H1 (cell line): Measurements from ENCODE around the gene CREB3. TPM values are rescaled to one million over a fixed set of nuclear protein-coding genes. Genes with fewer than 3 reads are reported as not detected.

Experiments used
- ASH2L ChIP-seq: fragments of 200-600, 300-600 bp; sonication (generic); IDR thresholded peaks from one replicate; pipeline ENCODE4 v1.7.1; 2017; ENCODE audit warnings: low read length
- CTBP2 ChIP-seq: IDR thresholded peaks from 2 replicates; pipeline ENCODE4 v1.7.0; 2011; ENCODE audit warnings: borderline replicate concordance, mild to moderate bottlenecking, moderate library complexity, mixed read lengths, low read length; ENCODE audit not compliant: insufficient read depth, insufficient read length
- JUN ChIP-seq: IDR thresholded peaks from 2 replicates; pipeline ENCODE4 v1.6.1; 2011; ENCODE audit warnings: low read depth, mild to moderate bottlenecking, improper control_type of control experiment, low read length
- JUND ChIP-seq: IDR thresholded peaks from 2 replicates; pipeline ENCODE4 v1.6.1; 2011; ENCODE audit warnings: mild to moderate bottlenecking, improper control_type of control experiment, low read length
- KDM1A ChIP-seq: fragments of 200-600, 300-600 bp; sonication (generic); IDR thresholded peaks from 2 replicates; pipeline ENCODE4 v1.7.1; 2016; ENCODE audit warnings: mild to moderate bottlenecking, low read length, borderline replicate concordance
- KDM4A ChIP-seq: IDR thresholded peaks from one replicate; pipeline ENCODE4 v1.7.1; 2012; ENCODE audit warnings: low read depth, mild to moderate bottlenecking, moderate library complexity, low read length, inconsistent platforms; ENCODE audit not compliant: severe bottlenecking
- POU5F1 ChIP-seq: IDR thresholded peaks from 2 replicates; pipeline ENCODE4 v1.6.1; 2011; ENCODE audit warnings: low read depth, mild to moderate bottlenecking, low read length, moderate library complexity
- RAD21 ChIP-seq, 2 experiments: IDR thresholded peaks in 1 of 2; conservative IDR thresholded peaks in 1 of 2; 2 replicates each; pipeline ENCODE4 v1.6.1; 2011; ENCODE audit warnings: low read depth in 2 of 2, low read length in 2 of 2, improper control_type of control experiment in 1 of 2, inconsistent platforms in 1 of 2, mild to moderate bottlenecking in 1 of 2, moderate library complexity in 1 of 2
- SIN3A ChIP-seq, 2 experiments: IDR thresholded peaks in 1 of 2; conservative IDR thresholded peaks in 1 of 2; 2 replicates each; pipeline ENCODE4 v1.6.1; 2011 to 2012; ENCODE audit warnings: low read length in 2 of 2, improper control_type of control experiment in 1 of 2, low read depth in 1 of 2, mild to moderate bottlenecking in 1 of 2
- SP2 ChIP-seq: IDR thresholded peaks from 2 replicates; pipeline ENCODE4 v1.6.1; 2012; ENCODE audit warnings: mild to moderate bottlenecking, low read length, inconsistent platforms
- SRF ChIP-seq: IDR thresholded peaks from 2 replicates; pipeline ENCODE4 v1.6.1; 2011; ENCODE audit warnings: mild to moderate bottlenecking, low read depth, low read length, moderate library complexity
- polyA plus RNA-seq, 7 experiments: library from polyadenylated mRNA; depleted of rRNA in 3 of 7; stranded (reverse) in 5 of 7; unstranded in 2 of 7; fragments of >200 nt in 5 of 7; fragments of 200-250 nt in 2 of 7; gene quantifications; 1 replicate in 5 of 7; 2 replicates in 1 of 7; 4 replicates in 1 of 7; pipeline versions ENCODE4 v1.2.1 to v1.2.3, GENCODE V29; 2011 to 2013; ENCODE audit warnings: missing spikeins in 2 of 7, mixed read lengths in 2 of 7
- total RNA-seq: library from RNA; stranded (reverse); fragmentation: NEBNext Ultra II Directional; extraction: Animal tissue kit (Norgen Biotek cat#: 25700); gene quantifications from 2 replicates; pipeline ENCODE4 v1.2.1, GENCODE V29; 2021
- TF ChIP-seq, protein P1 (sequence below): fragments of 300-600 bp; sonication (generic); IDR thresholded peaks from 2 replicates; pipeline ENCODE4 v1.7.1; 2012; ENCODE audit warnings: low read length, moderate library complexity, mild to moderate bottlenecking, inconsistent platforms; ENCODE audit not compliant: insufficient replicate concordance

CREB3 gene
- total and polyA plus RNA-seq, 2 of the 8 experiments (the other 6 are each of a cell fraction or from before 2014, with no cell fraction given) = 24.4 to 25.7 TPM

DNA sequence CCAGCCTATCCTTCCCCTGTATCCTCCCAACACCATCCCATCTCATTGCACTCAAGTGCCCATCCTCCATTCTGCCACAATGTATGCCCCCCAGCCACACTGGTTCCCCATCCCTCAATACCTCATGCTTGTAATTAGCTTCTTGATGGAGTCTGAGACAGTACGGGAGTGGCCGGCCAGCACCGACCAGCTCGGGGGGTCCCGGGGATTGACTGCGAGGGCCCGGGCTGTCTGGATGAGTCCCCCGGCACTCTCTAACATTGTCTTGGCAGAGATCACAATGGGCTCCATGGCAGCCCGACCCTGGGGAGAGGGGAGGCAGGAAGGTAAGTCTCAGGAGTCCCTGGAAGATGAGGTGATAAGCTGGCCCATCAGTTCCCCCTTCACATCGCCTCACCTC is 25.5 kb upstream of the CREB3 start (continued):
- TF ChIP-seq, protein P1, sequence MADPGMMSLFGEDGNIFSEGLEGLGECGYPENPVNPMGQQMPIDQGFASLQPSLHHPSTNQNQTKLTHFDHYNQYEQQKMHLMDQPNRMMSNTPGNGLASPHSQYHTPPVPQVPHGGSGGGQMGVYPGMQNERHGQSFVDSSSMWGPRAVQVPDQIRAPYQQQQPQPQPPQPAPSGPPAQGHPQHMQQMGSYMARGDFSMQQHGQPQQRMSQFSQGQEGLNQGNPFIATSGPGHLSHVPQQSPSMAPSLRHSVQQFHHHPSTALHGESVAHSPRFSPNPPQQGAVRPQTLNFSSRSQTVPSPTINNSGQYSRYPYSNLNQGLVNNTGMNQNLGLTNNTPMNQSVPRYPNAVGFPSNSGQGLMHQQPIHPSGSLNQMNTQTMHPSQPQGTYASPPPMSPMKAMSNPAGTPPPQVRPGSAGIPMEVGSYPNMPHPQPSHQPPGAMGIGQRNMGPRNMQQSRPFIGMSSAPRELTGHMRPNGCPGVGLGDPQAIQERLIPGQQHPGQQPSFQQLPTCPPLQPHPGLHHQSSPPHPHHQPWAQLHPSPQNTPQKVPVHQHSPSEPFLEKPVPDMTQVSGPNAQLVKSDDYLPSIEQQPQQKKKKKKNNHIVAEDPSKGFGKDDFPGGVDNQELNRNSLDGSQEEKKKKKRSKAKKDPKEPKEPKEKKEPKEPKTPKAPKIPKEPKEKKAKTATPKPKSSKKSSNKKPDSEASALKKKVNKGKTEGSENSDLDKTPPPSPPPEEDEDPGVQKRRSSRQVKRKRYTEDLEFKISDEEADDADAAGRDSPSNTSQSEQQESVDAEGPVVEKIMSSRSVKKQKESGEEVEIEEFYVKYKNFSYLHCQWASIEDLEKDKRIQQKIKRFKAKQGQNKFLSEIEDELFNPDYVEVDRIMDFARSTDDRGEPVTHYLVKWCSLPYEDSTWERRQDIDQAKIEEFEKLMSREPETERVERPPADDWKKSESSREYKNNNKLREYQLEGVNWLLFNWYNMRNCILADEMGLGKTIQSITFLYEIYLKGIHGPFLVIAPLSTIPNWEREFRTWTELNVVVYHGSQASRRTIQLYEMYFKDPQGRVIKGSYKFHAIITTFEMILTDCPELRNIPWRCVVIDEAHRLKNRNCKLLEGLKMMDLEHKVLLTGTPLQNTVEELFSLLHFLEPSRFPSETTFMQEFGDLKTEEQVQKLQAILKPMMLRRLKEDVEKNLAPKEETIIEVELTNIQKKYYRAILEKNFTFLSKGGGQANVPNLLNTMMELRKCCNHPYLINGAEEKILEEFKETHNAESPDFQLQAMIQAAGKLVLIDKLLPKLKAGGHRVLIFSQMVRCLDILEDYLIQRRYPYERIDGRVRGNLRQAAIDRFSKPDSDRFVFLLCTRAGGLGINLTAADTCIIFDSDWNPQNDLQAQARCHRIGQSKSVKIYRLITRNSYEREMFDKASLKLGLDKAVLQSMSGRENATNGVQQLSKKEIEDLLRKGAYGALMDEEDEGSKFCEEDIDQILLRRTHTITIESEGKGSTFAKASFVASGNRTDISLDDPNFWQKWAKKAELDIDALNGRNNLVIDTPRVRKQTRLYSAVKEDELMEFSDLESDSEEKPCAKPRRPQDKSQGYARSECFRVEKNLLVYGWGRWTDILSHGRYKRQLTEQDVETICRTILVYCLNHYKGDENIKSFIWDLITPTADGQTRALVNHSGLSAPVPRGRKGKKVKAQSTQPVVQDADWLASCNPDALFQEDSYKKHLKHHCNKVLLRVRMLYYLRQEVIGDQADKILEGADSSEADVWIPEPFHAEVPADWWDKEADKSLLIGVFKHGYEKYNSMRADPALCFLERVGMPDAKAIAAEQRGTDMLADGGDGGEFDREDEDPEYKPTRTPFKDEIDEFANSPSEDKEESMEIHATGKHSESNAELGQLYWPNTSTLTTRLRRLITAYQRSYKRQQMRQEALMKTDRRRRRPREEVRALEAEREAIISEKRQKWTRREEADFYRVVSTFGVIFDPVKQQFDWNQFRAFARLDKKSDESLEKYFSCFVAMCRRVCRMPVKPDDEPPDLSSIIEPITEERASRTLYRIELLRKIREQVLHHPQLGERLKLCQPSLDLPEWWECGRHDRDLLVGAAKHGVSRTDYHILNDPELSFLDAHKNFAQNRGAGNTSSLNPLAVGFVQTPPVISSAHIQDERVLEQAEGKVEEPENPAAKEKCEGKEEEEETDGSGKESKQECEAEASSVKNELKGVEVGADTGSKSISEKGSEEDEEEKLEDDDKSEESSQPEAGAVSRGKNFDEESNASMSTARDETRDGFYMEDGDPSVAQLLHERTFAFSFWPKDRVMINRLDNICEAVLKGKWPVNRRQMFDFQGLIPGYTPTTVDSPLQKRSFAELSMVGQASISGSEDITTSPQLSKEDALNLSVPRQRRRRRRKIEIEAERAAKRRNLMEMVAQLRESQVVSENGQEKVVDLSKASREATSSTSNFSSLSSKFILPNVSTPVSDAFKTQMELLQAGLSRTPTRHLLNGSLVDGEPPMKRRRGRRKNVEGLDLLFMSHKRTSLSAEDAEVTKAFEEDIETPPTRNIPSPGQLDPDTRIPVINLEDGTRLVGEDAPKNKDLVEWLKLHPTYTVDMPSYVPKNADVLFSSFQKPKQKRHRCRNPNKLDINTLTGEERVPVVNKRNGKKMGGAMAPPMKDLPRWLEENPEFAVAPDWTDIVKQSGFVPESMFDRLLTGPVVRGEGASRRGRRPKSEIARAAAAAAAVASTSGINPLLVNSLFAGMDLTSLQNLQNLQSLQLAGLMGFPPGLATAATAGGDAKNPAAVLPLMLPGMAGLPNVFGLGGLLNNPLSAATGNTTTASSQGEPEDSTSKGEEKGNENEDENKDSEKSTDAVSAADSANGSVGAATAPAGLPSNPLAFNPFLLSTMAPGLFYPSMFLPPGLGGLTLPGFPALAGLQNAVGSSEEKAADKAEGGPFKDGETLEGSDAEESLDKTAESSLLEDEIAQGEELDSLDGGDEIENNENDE = no peak
- no peak for TF ChIP-seq SIN3A (conservative IDR thresholded peaks at IDR 0.05 in 1 of 2, IDR thresholded peaks at IDR 0.05 in 1 of 2; ENCODE audit: low read depth in 1 of 2, low read length in 2 of 2)
- TF ChIP-seq ASH2L = no peak
- no peak for TF ChIP-seq KDM4A
- no peak for TF ChIP-seq SRF
- TF ChIP-seq SP2 = no peak
- TF ChIP-seq RAD21 (IDR thresholded peaks at IDR 0.05 in 1 of 2, conservative IDR thresholded peaks at IDR 0.05 in 1 of 2; ENCODE audit: low read depth in 2 of 2, low read length in 2 of 2) = no peak
- no peak for TF ChIP-seq KDM1A
- no peak for TF ChIP-seq JUN
- TF ChIP-seq CTBP2 = no peak
- TF ChIP-seq JUND = no peak
- TF ChIP-seq POU5F1 = no peak
